Neural cell (in vitro differentiated cells): ENCODE data around the gene ZCCHC14.

Source experiments
- EZH2 ChIP-seq: fragments of 200-600, 300-800 bp; shearing (Covaris generic), sonication (generic); IDR thresholded peaks from 2 replicates; pipeline ENCODE4 v1.6.1; 2014; ENCODE audit warnings: antibody characterized with exemption, low read length, borderline replicate concordance, mild to moderate bottlenecking; ENCODE audit not compliant: insufficient read depth, poor library complexity, severe bottlenecking
- MXI1 ChIP-seq: fragments of 450-650 bp; conservative IDR thresholded peaks from 2 replicates; pipeline ENCODE4 v1.6.1; 2014; ENCODE audit warnings: antibody characterized with exemption, mild to moderate bottlenecking; ENCODE audit not compliant: poor library complexity, severe bottlenecking

- TF ChIP-seq EZH2 (no peak), MXI1 (peak; percentile 29)
Measured at GRCh38 chr16:87387942-87388817, 104.6 kb downstream of the ZCCHC14 start.
